GM19238 (cell line): ENCODE data around the gene RAD23A.

Experiments
- DNase-seq: peaks from one replicate; pipeline ENCODE4 v3.0.0; 2011; ENCODE audit warnings: low spot score; ENCODE audit not compliant: insufficient read length

Gene RAD23A

DNA sequence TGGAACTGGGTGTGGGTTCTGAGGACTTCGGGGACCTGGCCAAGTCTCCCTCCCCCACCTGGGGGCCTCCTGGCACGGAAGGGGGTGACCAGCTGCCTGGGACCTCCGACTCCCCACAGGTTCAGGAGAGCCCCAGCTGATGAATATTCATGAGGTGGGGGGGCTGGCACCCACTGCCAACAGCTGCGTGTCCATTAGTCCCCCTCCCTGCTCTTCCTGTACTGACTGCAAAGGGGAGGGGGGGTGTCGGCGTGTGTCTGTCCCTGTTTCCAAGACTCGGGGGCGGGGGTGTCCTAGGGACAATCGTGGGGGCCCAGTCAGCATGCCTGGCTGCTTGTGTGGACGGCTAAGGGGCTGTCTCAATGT lies 39.0 kb downstream of the RAD23A start:
- DNase-seq, result no peak

DNA sequence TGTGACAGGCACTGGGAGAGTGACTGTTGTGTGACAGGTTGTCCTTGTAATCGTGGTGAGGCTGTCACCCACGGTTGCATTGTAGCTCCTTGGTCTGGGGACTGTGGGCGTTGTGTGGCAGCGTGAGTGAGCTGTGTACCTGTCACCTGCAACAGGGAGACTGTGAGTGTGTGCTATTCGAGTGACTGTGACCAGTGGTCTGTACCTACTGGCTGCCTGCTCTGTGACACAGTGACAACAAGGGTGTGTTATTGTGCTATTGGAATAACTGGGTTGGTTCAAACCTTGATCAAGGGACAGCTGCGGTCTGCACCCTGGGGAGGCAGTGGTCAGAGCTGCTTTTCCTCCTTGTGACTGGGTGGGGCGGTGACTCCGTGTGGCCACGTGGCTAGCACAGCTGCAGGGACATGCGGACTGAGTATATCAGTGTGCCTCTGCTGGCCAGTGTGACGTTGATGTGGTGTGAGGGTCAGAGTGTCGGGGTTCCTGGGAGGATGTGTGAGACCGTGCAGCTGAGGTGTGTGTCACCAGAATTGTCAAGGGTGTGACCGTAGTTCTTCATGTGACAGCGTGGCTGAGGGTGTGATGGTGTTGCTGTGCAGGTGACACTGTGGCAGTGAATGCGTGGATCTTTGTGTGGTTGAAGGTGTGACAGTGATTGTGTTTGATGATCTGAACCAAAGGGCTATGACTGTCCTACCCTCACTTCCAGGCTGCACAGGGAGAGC lies 39.6 kb downstream of the RAD23A start:
- DNase-seq, result no peak

DNA sequence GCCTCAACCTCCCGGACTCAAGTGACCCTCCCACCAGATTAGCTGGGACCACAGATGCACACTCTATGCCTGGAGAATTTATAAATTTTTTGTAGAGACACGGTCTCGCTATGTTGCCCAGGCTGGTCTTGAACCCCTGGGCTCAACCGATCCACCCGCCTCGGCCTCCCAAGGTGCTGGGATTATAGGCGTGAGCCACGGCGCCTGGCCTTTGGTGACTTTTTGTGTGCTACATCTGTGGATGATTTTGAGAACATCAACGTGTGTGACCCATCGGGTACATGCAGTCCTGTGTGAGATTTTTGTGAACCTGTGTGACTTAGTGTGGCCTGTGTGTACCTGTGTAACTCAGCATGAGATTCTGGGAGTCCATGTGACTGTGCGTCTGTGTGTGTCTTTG lies 41.1 kb downstream of the RAD23A start:
- no peak for DNase-seq

DNA sequence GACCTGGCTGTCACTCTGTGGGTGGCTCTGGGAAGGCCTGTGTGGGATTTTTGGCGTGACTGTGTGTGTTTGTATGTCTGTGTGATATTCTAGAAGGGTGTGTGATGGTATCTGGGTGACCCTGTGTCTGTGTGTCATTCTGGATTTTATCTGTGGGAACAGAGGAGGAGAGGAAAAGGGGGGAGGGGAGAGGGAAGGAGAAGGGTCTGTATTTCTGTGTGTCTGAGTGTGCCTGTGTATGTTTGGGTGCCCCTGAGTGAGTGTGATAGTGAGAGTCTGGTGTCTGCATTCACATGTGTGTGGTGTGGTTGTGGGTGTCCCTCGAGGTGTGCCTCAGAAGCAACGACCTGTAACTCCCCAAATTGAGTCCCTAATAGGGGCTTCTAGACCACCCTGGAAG lies 41.5 kb downstream of the RAD23A start:
- no peak for DNase-seq

DNA sequence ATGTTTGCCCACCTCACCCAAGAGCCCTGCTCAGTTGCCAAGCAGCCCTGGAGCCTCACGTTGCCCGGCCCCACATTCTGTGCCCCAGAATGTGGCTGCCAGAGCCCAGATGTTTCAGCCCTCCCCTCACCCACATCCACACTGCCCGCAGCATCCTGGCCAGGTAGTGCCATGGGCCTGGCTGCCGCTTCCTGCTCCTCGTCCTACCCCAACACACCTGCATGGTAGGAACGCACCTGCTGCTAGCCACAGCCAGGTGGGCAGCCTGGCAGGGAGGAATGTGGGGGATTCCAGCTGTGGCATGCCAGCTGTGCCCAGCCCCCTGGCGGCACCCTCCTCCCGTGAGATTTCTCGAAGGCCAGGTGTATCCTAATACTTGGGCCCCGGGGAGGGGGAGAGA lies 42.1 kb downstream of the RAD23A start:
- no peak for DNase-seq

- DNase-seq, result no peak
Measured at GRCh38 chr19:12990431-12990830, 44.8 kb downstream of the RAD23A start.

DNA sequence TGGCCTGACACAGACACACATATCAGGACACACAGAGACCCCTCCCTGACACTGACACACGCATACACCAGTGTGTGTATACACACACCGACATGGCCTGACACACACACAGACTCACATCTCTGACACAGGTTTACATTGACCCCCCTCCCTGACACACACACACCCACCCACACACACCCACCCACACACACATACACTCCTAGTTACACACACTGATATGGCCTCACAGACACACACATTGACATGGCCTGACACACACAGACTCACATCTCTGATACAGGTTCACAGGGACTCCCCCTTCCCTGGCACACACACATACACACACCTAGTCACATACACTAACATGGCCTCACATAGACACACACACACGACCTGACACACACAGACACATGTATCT lies 45.2 kb downstream of the RAD23A start:
- DNase-seq, result no peak

DNA sequence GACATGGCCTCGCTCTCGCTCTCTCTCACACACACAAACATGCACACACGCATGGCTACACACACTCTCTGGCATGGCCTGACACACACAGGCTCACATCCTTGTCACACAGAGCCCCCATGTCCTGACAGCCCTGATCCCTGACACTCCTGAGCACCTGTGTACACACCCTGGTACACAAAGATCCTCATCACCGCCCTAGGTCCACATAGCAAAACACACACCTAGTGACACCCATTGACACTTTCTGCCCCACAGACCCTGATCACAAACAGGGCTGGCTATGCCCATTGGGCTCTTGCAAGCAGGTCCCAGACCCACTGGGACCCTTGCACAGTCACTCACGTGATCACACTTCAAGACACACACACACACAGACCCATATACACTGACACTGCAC lies 45.6 kb downstream of the RAD23A start:
- DNase-seq, result no peak

DNA sequence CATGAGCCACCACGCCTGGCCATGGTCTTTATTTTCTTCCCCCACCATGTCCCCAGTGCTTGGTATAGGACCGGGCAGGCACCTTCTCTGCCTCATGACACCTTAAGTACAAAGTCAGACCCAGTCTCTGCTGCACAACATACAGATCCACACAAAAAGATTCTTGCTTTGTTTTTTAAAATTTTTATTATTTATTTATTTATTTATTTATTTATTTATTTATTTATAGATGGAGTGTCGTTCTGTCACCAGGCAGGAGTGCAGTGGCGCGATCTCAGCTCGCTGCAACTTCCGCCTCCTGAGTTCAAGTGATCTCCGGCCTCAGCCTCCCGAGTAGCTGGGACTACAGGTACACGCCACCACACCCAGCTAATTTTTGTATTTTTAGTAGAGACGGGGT lies 47.1 kb downstream of the RAD23A start:
- no peak for DNase-seq

DNA sequence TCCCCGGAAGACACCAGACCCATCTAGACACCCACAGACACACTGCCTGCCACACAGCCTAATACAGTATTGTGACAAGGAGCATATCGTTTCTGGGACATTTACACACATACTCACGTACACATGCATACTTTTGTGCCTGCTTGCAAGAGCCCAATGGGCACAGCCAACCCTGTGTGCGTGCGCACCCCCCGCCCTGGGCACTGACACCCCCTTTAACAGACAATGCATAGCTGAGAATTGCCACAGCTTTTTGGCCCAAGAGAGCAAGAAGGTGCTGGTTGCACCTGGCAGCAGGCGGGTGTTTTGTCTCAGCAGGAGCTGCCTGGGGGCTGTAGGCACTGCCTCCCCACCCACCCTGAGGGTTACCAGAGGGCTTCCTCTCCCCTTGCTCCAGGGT lies 47.9 kb downstream of the RAD23A start:
- DNase-seq, result no peak

DNA sequence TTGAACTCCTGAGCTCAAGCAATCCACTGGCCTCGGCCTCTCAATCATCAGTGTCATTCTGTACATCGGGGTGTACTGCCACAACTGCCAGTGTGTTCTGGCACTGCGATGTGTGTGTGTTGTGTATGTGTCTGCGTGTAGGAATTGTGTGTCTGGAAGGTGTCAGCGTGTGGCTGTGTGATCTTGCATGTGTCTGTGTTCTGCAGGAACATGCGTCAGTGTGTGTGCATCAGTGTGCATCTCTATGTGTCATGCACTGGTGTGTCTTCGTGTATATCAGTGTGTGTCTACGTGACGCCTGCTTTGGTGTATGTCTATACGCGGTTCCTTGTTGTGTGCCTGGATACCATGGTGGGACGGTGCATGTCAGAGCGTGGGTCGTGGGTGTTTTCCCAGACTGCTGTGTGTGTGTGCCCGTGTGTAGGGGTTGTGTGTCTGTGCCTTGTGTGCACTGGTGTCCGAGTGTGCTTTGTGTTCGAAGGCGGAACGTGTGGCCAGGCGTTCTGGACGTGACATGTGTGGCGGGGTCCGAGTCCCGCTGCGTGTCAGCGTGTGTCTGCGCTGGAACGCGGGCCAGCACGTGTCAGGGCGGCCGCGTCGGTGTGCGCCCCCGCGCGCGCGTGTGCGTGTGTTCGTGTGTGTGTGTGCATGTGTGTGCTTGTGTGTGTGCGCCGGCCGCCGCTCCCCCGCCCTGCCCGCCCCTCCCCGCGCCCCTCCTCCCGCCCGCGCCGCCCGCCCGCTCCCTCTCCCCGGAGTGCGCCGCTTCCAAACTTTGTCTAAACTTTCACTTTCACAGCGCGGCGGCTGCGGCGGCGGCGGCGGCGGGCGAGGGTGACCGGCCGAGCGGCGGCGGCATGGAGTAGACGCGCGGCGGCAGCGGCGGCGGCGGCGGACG lies 49.3 kb downstream of the RAD23A start, which contains the start of gene NFIX:
Gene NFIX (plus strand): TSS at position 775 of the 895 bp plus-strand sequence. CDS start 363 bp downstream, outside the sequence.
- DNase-seq, result peak; percentile 53

DNA sequence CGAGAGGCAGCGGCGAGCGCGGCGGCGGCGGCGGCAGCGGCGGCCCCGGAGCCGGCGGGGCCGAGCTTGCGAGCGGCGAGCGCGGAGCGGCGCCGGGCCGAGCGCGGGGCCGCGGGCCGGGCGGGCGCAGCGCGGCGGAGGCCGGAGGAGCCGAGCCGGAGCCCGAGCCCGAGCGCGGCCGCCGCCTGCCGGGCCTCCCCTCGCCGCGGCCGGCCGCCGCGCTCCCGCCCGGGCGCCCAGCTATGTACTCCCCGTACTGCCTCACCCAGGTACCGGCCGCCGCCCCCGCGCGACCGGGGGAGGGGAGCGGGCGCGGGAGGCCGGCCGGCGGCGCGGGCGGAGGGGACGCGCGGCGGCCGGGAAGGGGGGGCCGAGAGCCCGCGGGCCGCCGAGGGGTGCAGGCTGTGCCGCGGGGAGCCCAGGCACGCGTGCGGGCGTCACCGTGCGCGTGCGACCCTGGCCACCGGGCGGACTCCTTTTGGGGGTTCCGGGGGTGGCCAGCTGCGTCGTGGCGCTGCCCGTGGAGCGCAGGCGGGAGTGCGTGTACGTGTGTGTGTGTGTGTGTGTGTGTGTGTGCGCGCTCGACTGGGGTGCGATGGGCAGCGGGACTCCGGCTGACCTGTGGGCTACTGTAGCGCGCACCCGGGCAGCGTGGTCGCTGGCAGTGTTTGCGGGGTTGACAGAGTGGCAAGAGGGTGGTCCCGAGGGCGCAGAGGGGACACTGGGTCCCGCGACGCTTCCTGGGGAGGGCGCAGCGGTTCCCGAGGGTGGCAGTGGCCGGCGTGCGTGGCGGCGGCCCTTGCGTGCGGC lies 50.1 kb downstream of the RAD23A start:
- DNase-seq, result peak; percentile 57

- DNase-seq, result no peak
Measured at GRCh38 chr19:12996406-12997094, 50.9 kb downstream of the RAD23A start.

DNA sequence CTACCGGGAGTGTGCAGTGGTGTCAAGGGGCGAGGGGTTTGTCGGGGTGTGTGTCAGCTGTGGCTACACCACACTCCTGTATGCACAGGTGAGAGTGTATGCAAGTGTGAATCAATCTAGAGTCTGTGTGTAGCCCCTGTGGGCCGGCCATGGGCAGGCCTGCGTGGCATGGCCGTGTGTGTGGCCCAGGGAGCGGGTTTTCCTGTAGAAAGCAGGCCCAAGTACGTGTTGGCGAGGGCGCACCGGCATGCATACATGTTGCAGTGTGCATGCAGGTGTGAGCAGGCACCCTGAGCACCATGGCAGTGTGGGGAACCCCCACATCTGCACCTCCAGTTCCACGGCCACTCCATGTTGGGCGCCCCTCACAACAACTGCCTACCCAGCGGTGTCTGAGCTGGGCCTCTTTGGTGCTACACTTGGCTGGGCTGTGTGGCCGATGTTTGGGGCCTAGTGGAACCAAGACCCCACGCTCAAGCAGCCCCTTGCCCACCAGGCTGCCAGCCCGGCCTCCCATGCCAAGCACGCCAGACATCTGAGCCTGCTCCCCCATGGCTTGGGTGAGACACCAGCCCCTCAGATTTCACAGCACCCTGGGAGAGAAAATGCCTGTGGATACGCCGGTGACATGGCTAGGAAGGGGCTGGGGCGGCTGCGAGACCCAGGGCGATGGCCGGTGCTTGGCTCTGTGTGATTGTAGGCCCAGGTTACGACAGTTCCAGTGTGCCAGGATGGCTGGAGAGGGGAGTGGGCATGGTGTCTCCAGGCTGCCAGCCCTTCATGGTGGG lies 51.7 kb downstream of the RAD23A start:
- DNase-seq, result no peak

GRCh38 chr19:12997967-12998940 lies 52.6 kb downstream of the RAD23A start:
- DNase-seq, result no peak

DNA sequence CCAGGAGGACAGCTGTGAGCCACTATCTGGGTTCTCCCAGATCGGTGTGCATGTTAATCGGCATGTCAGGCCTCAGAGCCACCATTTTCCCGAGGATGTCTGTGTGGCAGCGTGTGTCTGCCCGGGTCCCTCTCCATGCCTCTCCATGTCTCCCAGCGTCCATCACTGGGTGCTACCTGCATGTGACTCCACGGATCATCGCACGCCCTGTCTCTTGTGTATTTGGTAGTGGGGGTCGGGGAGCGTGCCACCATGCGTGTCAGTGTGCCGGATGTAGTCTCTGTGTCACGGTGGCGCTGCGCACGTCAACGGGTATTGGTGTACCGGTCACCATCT lies 55.5 kb downstream of the RAD23A start:
- DNase-seq, result no peak

DNA sequence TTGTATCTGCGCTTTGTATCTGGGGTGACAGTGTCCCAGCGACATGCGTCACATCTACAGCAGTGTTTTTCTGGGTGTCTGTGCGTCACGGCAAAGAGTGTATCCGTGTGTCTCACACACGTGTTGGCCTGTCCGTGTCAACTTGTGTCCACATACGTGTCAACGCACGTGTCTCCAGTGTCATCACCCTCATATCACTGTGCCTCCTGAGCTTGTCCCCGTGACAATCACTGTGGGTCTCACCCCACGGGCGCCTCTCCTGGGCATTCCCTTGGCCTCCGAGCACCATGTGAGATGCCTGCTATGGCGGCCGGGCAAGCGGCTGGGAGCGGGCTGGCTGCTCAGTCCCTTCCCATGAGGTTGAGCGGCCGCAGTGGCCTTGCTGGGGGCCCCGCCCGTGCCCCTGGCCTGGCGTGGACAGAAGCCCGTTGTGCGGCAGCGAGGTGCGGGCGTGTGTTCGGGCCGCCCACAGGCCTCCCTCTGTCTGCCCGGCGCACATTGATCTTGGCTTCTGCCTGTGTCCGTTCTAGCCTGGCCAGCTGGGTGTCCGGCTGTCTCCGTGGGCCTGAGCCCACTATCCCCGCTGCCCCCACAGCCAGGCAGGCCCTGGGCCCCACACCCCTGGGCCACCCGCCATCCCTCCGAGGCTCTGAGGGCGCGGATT lies 56.0 kb downstream of the RAD23A start:
- DNase-seq, result no peak

GRCh38 chr19:13002166-13002898 lies 56.7 kb downstream of the RAD23A start:
- no peak for DNase-seq
